Measurements from ENCODE around the gene EML6. TPM values are rescaled to one million over a fixed set of nuclear protein-coding genes. Genes with fewer than 3 reads are reported as not detected.

Gene EML6
- total RNA-seq, 4 donors from 2014 or later = 0.63 to 9.0 (median 1.2) TPM

DNA sequence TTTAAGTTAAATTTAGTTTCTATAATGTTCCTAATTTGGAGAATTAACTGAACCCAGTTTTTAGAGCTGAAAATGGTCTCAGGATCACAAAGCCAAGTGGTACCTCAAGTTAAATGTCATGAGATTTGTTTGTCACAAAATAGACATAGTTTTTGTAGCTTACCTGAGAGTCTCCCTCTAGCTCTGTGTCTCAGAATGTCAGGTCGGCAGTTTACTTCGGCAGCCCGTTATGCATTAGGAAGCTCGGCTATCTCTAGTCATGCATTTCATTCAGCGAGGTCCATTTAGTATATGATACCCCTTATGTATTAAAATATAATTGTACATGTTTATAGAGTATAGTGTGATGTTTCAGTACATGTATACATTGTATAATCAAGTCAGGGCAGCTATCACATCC lies 155.6 kb downstream of the EML6 start:
- DNase-seq (ENCODE audit: low spot score) (no peak), ATAC-seq (ENCODE audit: low FRiP score) (no peak)
- TF ChIP-seq, protein P1, sequence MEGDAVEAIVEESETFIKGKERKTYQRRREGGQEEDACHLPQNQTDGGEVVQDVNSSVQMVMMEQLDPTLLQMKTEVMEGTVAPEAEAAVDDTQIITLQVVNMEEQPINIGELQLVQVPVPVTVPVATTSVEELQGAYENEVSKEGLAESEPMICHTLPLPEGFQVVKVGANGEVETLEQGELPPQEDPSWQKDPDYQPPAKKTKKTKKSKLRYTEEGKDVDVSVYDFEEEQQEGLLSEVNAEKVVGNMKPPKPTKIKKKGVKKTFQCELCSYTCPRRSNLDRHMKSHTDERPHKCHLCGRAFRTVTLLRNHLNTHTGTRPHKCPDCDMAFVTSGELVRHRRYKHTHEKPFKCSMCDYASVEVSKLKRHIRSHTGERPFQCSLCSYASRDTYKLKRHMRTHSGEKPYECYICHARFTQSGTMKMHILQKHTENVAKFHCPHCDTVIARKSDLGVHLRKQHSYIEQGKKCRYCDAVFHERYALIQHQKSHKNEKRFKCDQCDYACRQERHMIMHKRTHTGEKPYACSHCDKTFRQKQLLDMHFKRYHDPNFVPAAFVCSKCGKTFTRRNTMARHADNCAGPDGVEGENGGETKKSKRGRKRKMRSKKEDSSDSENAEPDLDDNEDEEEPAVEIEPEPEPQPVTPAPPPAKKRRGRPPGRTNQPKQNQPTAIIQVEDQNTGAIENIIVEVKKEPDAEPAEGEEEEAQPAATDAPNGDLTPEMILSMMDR (IDR thresholded peaks at IDR 0.05) = no peak

DNA sequence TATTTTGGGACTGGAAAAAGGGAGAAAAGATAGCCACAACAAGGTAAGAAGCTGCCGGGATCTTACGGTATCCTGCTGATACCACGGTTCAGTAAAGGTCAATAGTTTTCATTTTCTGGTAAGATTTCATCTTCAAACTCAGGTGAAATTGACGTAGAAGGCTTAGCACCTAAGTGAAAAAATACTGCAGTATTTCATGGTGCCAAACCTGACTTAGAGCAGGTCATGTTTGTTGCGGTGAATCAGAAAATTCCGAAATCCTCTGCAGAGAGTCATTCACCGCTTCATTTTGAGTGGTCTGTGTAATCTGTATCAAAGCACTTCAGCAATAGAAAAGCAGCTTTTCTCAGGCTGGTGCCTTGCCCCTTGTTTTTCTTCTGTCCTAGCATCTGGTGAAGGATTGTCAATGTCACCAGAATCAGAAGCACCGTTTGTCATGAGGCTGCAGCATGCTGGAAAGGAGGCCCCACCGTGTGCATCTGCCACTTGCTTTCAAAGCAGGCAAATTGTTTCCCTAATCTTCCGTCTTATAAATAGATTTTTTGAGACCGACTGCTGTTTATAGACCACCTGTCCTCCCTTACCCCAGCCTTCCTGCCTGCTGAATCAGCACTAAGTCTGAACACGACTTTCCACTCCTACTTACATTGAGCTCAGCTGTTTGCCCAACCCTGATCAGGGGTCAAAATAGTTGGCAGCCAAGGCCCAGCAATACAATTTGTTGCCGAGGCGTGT lies 156.3 kb downstream of the EML6 start:
- DNase-seq (ENCODE audit: low spot score) (no peak), ATAC-seq (ENCODE audit: low FRiP score) (no peak)
- TF ChIP-seq, protein P1 (IDR thresholded peaks at IDR 0.05) = no peak

DNA sequence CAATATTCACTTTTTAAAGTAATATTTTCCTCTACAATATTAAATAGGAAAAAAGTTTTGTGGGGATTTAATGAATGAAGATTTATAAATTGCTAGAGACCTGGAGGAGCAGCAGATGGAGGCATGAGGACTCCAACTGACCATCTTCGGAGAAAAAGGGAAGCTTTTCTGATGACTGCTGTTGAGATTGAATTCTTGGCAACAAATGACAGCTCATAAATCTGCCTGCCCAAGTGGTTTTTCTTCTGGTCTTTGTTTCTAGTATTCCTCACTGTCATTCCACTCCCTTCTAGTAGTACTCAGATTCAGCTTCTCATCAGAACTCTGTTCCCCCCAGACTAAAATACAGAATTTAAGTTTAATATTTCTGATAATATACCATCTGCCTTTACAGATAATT lies 157.0 kb downstream of the EML6 start:
- TF ChIP-seq, protein P1 (IDR thresholded peaks at IDR 0.05) = no peak
- ATAC-seq (ENCODE audit: low FRiP score) = no peak
- DNase-seq (ENCODE audit: low spot score) = no peak

DNA sequence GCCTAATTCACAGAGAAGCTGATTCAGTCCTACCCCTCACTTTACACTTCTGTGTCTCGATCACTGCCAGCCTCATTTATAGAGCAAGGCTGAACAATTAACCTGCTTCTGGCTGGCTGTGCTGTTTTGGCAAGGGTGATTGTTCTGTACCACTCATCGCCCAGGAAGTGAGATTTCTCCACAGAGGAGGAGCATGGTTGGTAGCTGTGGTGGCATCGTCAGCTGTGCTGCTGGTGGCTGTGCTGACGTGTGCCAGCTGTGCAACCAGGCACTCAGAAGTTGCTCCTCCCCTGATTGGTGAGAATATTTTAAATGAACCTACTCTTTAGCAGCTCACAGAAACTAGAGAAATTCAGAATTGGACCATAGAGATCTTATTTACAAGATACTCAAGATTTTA lies 158.3 kb downstream of the EML6 start:
- no peak for ATAC-seq (ENCODE audit: low FRiP score)
- TF ChIP-seq, protein P1 (IDR thresholded peaks at IDR 0.05) = no peak
- no peak for DNase-seq (ENCODE audit: low spot score)

DNA sequence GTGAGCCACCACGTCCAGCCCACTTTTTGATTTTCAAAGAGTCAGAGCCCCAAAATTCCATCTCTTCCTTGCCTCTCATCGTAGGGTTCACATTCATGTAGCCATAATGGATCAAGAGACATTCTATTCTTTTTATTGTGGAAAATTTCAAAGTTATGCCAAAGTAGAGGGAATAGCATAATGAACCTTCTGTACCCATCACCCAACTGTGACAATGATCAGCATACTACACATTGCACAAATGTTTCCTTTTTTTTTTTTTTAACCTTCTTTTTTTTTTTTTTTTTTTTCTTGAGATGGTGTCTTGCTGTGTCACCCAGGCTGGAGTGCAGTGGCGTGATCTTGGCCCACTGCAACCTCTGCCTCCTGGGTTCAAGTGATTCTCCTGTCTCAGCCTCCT lies 162.4 kb downstream of the EML6 start:
- TF ChIP-seq, protein P1 (IDR thresholded peaks at IDR 0.05) = no peak
- DNase-seq (ENCODE audit: low spot score) (no peak), ATAC-seq (ENCODE audit: low FRiP score) (no peak)

DNA sequence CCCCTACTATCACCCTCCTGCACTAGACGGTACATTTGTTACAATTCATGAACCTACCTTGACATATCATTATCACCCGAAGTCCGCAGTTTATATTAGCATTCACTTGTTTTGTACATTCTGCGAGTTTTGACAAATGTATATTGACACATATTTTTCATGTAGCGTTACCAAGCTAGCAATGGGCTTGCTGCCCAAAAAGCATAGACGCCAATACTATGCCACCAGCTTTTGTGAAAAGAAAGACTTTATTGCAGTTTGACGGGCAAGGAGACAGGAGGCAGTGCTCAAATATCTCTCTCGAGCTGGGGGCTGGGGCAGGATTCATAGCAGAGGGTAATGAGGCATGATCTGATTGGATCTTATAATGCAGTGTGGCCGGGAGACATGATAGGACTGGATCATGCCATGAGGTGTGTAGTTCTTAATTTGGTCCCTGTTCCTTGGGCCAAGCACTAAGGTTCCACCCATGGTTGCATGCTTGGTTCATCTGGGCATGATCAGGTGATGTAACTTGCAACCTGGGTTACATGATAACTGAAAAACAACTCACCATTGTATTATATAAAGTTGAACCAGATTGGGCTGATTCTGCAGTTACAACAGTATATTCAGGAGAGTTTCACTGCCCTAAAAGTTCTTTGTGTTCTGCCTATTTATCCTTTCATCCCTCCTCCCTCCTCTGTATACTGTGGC lies 164.5 kb downstream of the EML6 start:
- TF ChIP-seq, protein P1 (IDR thresholded peaks at IDR 0.05) = no peak
- no peak for DNase-seq (ENCODE audit: low spot score)
- no peak for ATAC-seq (ENCODE audit: low FRiP score)

DNA sequence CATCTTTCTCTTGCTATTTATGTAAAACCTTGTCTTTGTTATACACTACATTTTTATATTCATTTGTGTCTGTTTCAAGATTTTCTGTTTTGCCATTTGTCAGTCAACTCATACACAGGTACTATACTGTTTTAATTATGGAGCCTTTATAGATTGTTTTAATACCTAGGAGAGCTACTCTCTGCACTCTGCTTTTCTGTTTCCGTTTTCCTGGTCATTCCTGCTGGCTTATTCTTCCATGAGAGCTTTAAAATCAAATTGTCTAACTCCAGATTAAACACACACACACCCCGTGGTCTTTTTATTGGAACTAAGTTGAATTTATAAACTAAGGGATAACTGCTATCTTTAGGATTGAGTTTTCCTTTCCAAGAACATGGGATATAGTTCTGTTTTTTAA lies 165.6 kb downstream of the EML6 start:
- ATAC-seq (ENCODE audit: low FRiP score) (no peak), DNase-seq (ENCODE audit: low spot score) (no peak)
- TF ChIP-seq, protein P1 (IDR thresholded peaks at IDR 0.05) = no peak
